Measurements from ENCODE around the gene METTL13. TPM values are rescaled to one million over a fixed set of nuclear protein-coding genes. Genes with fewer than 3 reads are reported as not detected.

METTL13 gene
- total and polyA plus RNA-seq, 9 of the 15 experiments (the other 6 are each of a cell fraction or from before 2014, with no cell fraction given) = 18.9 to 78.9 (median 54.9) TPM

- TF ChIP-seq CEBPZ (IDR thresholded peaks at IDR 0.05; ENCODE audit: borderline replicate concordance, low read depth, low read length) = peak; percentile 61; the same call in 1 of the 2 replicates
- peak in 1 of 2 experiments; percentile 75; a peak in 1 of 3 replicates for TF ChIP-seq CBX3 (IDR thresholded peaks at IDR 0.05; ENCODE audit: borderline replicate concordance in 1 of 2, low read length in 2 of 2)
- no peak for TF ChIP-seq NELFE (IDR thresholded peaks at IDR 0.05; ENCODE audit: insufficient read depth, insufficient read length)
- no peak for TF ChIP-seq BCOR (IDR thresholded peaks at IDR 0.05)
- TF ChIP-seq TRIM24 (IDR thresholded peaks at IDR 0.05) = peak in 1 of 2 experiments; percentile 27; a peak in 1 of 4 replicates
- TF ChIP-seq ZNF280A (IDR thresholded peaks at IDR 0.05; ENCODE audit: low read depth, partially characterized antibody) = peak; percentile 79
- no peak for TF ChIP-seq ZNF436 (CRISPR knock-in tag; IDR thresholded peaks at IDR 0.05)
- no peak for TF ChIP-seq RNF2 (IDR thresholded peaks at IDR 0.05)
- TF ChIP-seq MIER1 (IDR thresholded peaks at IDR 0.05; ENCODE audit: low read depth) = no peak
- TF ChIP-seq SMAD2 (IDR thresholded peaks at IDR 0.05; ENCODE audit: low read depth, low read length) = no peak
- TF ChIP-seq SMC3 (conservative IDR thresholded peaks at IDR 0.05; ENCODE audit: insufficient read depth, low read depth, low read length) = no peak
- TF ChIP-seq RREB1 (CRISPR knock-in tag; IDR thresholded peaks at IDR 0.05) = no peak
- no peak for TF ChIP-seq HEY1 (CRISPR knock-in tag; IDR thresholded peaks at IDR 0.05; ENCODE audit: borderline replicate concordance)
- no peak for TF ChIP-seq ZBTB8A (IDR thresholded peaks at IDR 0.05; ENCODE audit: partially characterized antibody)
- TF ChIP-seq HSF4 (CRISPR knock-in tag; IDR thresholded peaks at IDR 0.05; ENCODE audit: borderline replicate concordance) = no peak
- no peak for TF ChIP-seq ZKSCAN8 (CRISPR knock-in tag; IDR thresholded peaks at IDR 0.05)
- TF ChIP-seq HMGXB4 (CRISPR knock-in tag; IDR thresholded peaks at IDR 0.05) = no peak
These were observed 24.6 kb upstream of the METTL13 start (continued) for GRCh38 chr1:171756856-171757255.
